Measurements from ENCODE around the gene GABPB1.

Gene GABPB1

GRCh38 chr15:50256188-50257041 is 98.6 kb downstream of the GABPB1 start:
- TF ChIP-seq, protein P1, sequence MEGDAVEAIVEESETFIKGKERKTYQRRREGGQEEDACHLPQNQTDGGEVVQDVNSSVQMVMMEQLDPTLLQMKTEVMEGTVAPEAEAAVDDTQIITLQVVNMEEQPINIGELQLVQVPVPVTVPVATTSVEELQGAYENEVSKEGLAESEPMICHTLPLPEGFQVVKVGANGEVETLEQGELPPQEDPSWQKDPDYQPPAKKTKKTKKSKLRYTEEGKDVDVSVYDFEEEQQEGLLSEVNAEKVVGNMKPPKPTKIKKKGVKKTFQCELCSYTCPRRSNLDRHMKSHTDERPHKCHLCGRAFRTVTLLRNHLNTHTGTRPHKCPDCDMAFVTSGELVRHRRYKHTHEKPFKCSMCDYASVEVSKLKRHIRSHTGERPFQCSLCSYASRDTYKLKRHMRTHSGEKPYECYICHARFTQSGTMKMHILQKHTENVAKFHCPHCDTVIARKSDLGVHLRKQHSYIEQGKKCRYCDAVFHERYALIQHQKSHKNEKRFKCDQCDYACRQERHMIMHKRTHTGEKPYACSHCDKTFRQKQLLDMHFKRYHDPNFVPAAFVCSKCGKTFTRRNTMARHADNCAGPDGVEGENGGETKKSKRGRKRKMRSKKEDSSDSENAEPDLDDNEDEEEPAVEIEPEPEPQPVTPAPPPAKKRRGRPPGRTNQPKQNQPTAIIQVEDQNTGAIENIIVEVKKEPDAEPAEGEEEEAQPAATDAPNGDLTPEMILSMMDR (IDR thresholded peaks at IDR 0.05), result no peak

DNA sequence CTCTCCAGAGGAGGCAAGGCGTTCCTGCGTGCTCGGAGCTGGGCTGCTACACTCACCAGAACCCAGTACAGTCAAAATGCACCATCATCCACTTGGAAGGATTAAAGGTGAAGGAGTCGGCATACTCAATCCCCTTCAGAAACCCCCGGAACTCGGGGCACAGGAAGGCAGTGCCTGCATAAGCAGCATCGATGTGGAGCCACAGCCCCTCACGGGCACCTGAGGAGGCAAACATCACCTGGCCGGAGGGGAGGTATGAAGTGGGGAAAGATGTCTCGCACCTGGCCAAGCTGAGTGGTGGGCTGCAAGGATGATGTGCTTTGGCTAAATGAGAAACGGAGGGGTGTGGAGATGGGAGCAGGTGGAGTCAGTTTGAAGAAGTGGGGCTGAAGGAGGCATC is 102.4 kb downstream of the GABPB1 start:
- TF ChIP-seq, protein P1 (IDR thresholded peaks at IDR 0.05), result no peak

- TF ChIP-seq, protein P1 (IDR thresholded peaks at IDR 0.05), result no peak
Measured at GRCh38 chr15:50251638-50252182, 103.3 kb downstream of the GABPB1 start.

DNA sequence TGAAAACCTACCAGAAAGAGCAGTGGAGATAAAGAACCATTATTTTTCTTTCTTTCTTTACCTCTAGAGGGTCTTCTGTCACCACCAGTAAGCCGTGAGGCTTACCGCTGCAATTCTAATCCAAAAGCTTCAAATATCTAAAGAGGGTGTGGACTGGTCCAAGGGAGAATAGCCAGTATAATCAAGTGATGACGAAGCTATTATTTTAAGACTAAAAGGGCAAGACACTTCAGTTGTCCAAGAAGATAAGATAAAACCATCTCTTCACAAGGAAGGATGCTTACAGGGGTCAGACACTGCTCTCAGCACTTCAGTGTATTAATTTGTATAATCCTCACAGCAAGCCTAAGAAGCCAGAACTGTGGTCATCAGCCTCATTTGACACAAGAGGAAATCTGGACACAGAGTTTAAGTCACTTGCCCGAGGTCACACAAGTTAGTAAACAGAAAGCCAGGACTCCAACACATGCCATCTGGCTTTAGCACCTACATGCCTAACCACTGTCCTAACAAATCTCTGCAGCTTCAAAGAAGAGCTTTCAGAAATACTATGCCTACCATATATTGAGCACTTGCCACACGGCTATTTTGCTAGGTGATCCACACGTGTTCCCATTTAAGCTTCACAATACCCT is 104.1 kb downstream of the GABPB1 start:
- TF ChIP-seq, protein P1 (IDR thresholded peaks at IDR 0.05), result no peak

GRCh38 chr15:50249704-50250103 is 105.3 kb downstream of the GABPB1 start:
- TF ChIP-seq, protein P1 (IDR thresholded peaks at IDR 0.05), result no peak

DNA sequence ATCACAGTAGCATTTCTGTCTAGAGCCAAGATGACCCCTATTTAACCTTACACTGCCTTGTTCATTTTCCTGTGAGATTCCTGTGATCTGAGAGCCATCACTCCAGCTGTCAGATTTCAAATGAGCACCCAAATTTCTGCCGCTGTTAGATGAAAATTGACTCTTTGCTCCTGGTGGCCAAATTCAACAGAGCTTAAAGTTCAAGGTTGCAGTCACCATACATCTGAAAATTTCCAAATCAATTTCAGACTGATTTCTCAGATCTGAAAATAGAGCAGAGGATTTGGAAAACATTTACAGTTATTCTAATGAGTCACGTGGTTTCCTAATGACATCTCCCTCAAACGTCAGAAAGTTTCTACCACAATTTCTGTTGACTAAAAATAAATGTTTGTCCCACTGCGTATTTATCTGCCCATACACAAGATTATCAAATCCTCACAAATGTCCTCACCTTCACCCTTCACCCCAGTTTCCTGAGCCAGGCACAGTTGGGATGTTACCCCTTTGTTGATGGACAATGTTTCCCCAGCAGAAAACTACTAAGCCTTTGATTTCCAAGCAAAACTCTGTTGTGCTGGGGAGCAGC is 105.9 kb downstream of the GABPB1 start:
- TF ChIP-seq, protein P1 (IDR thresholded peaks at IDR 0.05), result no peak

GRCh38 chr15:50247819-50248655 is 107.0 kb downstream of the GABPB1 start:
- TF ChIP-seq, protein P1 (IDR thresholded peaks at IDR 0.05), result no peak

All from LNCAP (cell line).